ENCODE results near the gene SNED1. TPM values are rescaled to one million over a fixed set of nuclear protein-coding genes. Genes with fewer than 3 reads are reported as not detected.

Gene SNED1
- total RNA-seq, 3 donors from 2014 or later = 27.1 to 46.9 (median 35.2) TPM

DNA sequence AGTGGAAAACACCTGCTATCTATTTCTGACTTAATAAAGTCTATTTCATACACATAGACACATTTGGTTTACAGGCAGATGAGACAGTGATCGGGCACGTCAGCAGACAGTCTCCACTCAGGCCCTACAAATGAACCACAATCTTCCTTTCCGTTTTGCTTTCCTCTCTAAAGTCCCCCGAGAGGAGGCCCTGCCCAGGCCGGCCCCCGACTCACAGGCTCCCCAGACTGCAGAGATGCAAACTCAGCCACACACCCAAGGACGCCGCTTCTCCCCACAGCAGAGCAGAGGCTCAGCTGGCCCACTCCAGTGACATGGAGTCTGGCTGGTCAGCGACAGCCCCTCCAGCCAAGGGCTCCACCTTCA, 113.0 kb downstream of the SNED1 start:
- H3K27me3 ChIP-seq = no peaks in the 10 kb centered on the region

GRCh38 chr2:241112046-241112445, 113.6 kb downstream of the SNED1 start:
- intact Hi-C loops (cut with DNase I; ENCODE audit: low total_unique reads) = no loop called here
- Histone ChIP-seq H3K36me3 (no peaks in the 10 kb centered on the region), H3K9me3 (no peaks in the 10 kb centered on the region), H3K27ac (no peak overlapping the region), H3K4me1 (no peaks in the 10 kb centered on the region), H3K27me3 (no peaks in the 10 kb centered on the region), H3K4me3 (no peak overlapping the region)
- DNase-seq (ENCODE audit: low spot score in 2 of 2) = no peak
- no peak for TF ChIP-seq CTCF (IDR thresholded peaks at IDR 0.05)
- TF ChIP-seq POLR2AphosphoS5 (IDR thresholded peaks at IDR 0.05) = no peak
- TF ChIP-seq POLR2A (IDR thresholded peaks at IDR 0.05) = no peak

More for the DNA sequence above, 113.0 kb downstream of the SNED1 start:
- intact Hi-C loops (cut with DNase I; ENCODE audit: low total_unique reads) = no loop called here
- H3K27ac ChIP-seq = no peak overlapping the region
- no peaks in the 10 kb centered on the region for H3K4me1 ChIP-seq
- DNase-seq (ENCODE audit: low spot score in 2 of 2) = no peak
- no peaks in the 10 kb centered on the region for H3K36me3 ChIP-seq
- H3K9me3 ChIP-seq = no peaks in the 10 kb centered on the region
- TF ChIP-seq POLR2A (IDR thresholded peaks at IDR 0.05) (no peak), CTCF (IDR thresholded peaks at IDR 0.05) (no peak), POLR2AphosphoS5 (IDR thresholded peaks at IDR 0.05) (no peak)
- no peak overlapping the region for H3K4me3 ChIP-seq

GRCh38 chr2:241112592-241112991, 114.2 kb downstream of the SNED1 start:
- Histone ChIP-seq H3K4me1 (no peaks in the 10 kb centered on the region), H3K9me3 (no peaks in the 10 kb centered on the region), H3K27me3 (no peaks in the 10 kb centered on the region), H3K4me3 (no peak overlapping the region), H3K36me3 (no peaks in the 10 kb centered on the region), H3K27ac (no peak overlapping the region)
- TF ChIP-seq CTCF (IDR thresholded peaks at IDR 0.05) (no peak), POLR2A (IDR thresholded peaks at IDR 0.05) (no peak), POLR2AphosphoS5 (IDR thresholded peaks at IDR 0.05) (no peak)
- intact Hi-C loops (cut with DNase I; ENCODE audit: low total_unique reads) = no loop called here
- DNase-seq (ENCODE audit: low spot score in 2 of 2) = no peak

- no peak overlapping the region for H3K4me3 ChIP-seq
- no peaks in the 10 kb centered on the region for H3K27me3 ChIP-seq
- TF ChIP-seq POLR2AphosphoS5 (IDR thresholded peaks at IDR 0.05) (no peak), POLR2A (IDR thresholded peaks at IDR 0.05) (no peak), CTCF (IDR thresholded peaks at IDR 0.05) (no peak)
- intact Hi-C loops (cut with DNase I; ENCODE audit: low total_unique reads) = no loop called here
- no peaks in the 10 kb centered on the region for H3K9me3 ChIP-seq
- H3K36me3 ChIP-seq = no peaks in the 10 kb centered on the region
- DNase-seq (ENCODE audit: low spot score in 2 of 2) = no peak
- no peak overlapping the region for H3K27ac ChIP-seq
- H3K4me1 ChIP-seq = no peaks in the 10 kb centered on the region
Observed at GRCh38 chr2:241114836-241115235, 116.4 kb downstream of the SNED1 start.

- Histone ChIP-seq H3K4me1 (no peaks in the 10 kb centered on the region), H3K9me3 (no peaks in the 10 kb centered on the region), H3K27me3 (no peaks in the 10 kb centered on the region), H3K27ac (no peak overlapping the region), H3K36me3 (no peaks in the 10 kb centered on the region), H3K4me3 (no peak overlapping the region)
- intact Hi-C loops (cut with DNase I; ENCODE audit: low total_unique reads) = no loop called here
- TF ChIP-seq POLR2A (IDR thresholded peaks at IDR 0.05) (no peak), CTCF (IDR thresholded peaks at IDR 0.05) (no peak), POLR2AphosphoS5 (IDR thresholded peaks at IDR 0.05) (no peak)
- no peak for DNase-seq (ENCODE audit: low spot score in 2 of 2)
Observed at GRCh38 chr2:241115361-241115760, 116.9 kb downstream of the SNED1 start.

Data from breast epithelium (tissue), 4 donors.